NCI-H2227 treated with DMSO at 0.1 percent for 48 hours (cell line): ENCODE results near the gene UBL4B.
A peak's percentile ranks its signal among the peaks of the same experiment; 100 is the strongest.

Experiments
- DNase-seq: peaks from one replicate; lab custom pipeline; 2025; lab: John Stamatoyannopoulos, UW

The UBL4B gene

GRCh38 chr1:110085671-110086070 is 26.6 kb upstream of the UBL4B start:
- no peak for DNase-seq

GRCh38 chr1:110086961-110087360 is 25.3 kb upstream of the UBL4B start:
- DNase-seq, result no peak

GRCh38 chr1:110087812-110088738 is 24.2 kb upstream of the UBL4B start:
- peak; percentile 49 for DNase-seq

DNA sequence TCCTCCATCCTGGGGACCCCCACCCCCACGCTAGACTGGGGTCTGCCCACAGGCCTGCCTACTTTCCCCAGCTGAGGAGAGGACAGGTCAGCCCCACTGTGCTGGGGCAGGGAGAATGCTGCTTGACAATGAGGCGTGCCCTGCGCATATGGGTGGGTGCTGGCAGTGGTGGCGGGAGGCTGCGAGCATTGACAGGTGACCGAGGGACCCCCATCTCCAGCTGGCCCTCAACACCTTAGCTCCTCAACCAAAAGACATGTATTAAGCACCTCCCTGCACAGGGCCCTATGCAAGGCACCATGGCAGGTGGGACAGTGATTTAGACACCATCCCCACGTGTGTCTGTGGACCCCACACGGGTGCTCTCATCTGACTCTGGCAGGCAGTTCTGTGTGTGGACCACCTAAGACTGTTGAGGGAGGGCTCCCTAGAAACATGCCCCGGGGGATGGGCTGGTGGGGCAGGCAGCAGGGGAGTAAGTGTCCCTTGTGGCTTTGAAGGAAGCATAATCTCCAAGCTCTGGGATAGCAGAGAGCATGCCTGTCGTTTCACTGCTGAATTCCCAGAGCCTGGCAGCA is 23.4 kb upstream of the UBL4B start:
- no peak for DNase-seq

DNA sequence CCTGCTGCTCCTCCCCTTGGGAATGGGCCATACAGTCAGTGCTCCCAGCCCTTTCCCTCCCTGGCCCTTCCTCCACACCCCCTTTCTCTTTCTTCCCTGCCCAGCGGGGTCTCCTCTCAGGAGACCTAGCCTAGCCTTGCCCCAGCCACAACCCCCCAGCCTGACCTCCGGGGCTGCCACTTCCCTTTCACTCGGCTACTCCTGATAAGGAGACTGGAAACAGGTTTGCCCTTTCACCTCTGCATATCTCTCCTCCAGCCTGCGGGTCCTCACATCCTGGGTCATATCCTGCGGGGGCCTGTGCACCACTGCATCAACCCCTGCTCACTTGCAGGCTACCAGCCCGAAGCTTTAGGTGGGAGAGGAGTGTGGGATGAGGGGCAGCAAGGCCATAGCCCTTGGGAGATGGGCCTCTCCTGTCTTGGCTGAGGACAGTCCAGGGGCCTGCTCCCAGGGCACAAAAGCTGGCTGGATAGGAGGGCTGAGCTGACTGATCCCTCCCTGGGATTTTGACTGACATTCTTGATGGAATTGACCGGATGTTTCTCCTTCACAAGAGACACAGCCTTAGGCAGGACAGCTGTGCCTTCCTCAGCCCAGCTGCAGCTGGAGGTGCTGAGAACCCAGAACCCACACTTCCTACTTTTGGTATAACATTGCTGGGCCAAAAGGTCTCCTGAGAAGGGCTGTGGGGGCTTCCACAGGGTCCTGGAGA is 22.5 kb upstream of the UBL4B start:
- no peak for DNase-seq

DNA sequence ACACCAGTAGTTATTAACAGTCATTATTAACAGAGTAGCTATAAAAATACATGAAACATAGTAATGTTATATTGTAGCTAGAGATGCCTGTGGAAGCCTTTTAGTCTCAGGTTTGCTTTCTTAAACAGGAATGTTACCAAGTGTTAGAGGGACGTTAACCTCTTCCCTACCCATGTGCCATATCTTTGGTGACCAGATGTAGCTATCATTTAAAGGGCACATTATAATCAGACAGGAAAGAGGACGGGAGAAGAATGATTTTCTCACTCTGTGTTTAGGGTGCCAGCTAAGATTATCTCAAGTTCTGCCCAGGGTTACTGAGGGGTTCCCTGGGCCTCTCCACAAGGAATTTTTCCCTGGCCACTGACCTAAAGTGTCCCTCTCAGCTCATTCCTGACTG is 20.9 kb upstream of the UBL4B start:
- DNase-seq, result no peak

GRCh38 chr1:110091791-110092190 is 20.5 kb upstream of the UBL4B start:
- no peak for DNase-seq

DNA sequence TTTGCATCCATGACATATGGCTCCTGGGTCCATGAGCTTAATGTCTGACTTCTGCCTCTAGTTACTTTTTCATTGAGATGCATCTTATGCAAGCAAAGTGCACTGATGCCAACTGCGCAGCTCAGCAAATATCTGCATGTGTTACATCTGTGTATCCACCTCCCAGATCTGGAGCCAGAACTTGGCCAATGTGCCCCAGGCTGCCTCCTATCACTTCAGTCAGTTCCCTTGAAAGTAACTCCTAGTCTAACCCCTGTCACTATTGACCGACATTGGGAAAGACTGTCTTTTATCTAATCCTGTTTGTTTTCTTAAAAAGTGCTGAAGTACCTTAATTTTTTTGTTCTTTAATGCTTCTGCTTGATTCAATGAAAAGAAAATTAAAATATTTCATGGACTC is 19.3 kb upstream of the UBL4B start:
- no peak for DNase-seq

DNA sequence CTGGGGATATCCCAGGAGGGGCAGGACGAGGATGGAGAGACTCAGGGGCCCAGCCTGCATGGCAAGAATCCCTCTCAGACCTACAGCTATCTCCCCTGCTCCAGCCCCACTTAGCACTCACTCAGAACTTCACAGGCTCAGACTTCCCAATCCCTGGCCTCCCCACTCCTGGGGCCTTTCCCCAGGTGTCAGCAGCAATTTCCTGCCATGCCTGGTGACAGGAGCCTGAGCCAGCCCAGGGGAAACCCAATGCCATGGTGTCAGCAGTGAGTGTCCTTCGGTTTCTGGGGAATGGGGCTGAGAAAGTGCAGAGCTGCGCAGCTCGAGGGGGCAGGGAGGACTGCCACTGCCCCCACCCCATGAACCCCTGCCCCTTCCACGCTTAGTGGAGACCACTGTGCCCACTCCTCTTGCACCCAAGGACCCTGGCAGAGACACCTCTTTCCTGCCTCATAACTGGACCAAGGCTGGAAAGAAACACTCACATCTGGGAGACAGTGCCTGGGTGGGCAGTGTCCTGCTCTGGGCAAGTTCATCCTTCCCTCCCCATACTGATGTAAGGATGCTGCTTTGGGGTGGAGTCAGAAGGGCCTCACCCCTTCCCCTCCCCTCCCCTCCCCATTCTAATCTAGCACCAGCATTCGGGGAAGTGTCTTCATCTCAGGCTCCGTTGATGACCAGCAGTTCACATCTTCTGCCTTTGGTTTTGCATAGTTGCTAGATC is 17.1 kb upstream of the UBL4B start:
- DNase-seq, result no peak

DNA sequence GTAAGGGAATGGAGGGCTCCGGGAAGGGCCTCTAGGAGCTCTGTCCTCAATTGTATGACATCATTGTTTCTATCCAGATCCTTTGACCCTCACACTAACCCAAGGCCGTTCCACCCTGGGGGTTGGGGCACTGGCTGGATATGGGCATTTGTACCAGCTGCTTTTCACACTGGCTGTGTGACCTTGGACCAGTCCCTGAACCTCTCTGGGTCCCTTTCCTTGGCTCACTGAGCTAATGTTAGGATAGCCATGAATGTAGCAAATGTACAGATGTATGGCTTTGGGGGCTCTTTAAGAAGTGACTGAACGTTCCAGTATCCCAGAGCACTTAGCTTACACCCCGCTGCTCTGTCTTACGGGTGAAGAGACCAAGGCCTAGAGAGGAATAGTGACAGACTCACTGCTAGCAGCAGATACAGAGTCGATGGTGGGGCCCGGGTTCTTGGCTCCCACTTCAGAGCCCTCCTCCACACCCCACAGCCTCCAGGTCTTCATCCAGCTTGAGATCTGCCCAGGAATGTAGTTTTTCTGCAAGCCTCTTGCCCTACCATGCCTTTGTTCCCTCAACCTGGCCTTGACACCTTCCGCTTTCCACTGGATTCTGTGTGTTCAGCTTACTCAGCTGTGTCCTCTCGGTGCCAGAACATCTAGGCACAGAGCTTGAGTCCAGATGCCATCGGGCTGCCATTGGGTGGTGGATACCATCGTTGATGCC is 14.6 kb upstream of the UBL4B start:
- DNase-seq, result no peak

GRCh38 chr1:110098222-110099026 is 13.8 kb upstream of the UBL4B start:
- no peak for DNase-seq

DNA sequence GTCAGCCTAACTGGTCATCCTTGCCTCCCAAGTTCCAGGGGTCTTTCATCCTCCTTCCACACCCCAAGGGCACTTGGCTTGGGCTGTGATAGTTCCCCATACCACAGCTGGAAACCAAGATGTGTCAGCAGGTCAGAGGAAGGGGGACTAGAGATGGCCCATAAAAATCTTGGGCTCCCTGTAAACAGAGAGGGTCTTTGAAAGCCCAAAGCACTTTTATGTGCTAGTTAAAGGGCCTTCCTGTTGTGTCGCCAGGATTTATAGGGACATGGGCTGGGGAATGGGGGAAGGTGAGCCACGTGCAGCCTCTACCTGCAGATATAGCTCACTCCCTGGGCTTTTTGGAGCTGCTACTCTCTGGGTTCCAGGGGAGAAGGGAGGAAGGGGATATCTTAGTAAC is 11.9 kb upstream of the UBL4B start:
- DNase-seq, result no peak

DNA sequence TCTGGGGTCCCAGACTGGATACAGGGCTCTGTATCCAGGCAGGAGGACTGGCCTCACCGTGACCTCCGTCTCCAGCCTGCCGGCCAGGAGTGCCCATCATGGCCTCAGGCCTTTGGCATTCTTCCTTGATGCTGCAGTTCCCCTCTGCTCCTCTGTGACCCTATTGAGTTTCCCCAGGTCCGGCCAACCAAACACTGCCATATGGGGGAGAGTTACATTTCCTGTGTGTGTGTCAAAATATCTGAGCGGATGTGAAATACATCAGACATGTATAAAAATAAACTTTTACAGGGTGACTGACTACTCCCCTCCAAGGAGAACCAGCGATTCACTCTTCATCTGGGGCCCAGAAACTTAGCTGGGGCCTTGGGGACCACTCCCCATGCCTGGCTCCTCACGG is 10.2 kb upstream of the UBL4B start:
- no peak for DNase-seq

DNA sequence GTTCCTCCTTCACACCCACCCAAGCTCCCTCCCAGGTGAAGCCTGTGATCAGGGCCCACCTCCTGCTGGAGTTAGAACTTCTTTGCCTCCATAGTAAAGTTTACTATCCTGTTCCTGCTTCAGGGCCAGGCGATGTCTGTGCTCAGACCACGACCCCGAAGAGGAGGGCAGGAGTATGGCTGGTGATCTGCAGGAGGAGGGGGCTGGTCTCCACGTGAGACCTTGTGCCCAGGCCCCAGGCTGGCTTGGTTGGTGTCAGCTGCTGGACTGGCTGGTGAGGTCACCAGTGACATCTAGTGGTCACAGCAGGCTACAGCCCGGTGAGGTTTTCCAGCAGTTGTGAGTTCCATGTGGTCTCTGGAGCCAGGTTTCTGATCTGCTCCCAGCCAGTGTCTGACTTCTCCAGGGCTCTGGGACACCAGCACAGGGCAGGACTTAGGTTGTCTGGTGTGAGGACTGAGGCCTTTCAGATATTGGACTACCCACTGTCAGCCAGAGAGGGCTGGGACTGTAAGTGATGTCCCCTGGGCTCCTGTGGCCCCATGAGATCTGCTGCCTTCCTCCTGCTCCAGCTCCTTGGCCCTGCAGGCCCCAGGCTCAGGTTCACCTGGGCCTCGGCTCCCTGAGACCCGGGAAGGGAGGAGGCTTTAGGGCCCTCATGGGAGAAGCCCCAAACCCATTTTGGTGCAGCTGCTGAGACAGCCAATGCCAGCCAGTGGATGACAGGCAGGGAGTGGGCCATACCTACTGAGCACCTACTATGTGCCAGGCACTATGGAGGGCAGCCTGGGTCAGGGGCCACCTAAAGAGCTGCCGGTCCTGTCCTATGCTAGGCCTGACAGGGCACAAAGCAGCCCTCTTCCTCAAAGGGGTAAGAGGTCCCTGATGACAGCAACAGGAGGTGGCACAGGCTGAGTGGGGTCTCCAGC is 6.0 kb upstream of the UBL4B start:
- DNase-seq, result peak; percentile 74

DNA sequence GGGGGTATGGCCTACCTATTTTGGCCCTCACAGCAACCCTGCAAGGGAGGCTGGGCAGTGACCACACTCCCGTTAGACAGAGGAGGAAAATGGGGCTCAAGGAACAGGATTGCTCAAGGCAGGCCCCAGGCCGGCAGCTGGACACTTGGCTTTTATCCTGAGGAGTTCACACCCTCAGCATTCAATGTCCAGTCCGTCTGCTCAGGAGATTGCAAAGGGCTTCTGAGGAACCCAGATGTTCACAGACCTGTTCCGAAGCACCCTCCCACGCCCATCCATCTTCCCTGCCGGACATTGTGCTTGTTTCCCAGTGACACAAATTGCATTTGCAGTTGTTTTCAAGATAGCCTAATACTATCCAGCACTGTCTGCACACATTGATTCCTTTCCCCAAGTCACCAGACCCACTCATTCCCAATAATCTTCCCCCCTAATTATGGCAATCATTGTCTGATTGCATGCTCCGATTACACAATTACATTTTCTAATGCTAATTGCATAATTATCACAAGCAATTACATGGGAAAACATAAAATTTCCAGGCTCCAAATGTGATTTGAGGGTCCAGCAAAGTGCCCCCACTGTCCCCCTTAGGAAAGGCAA is 4.3 kb upstream of the UBL4B start:
- DNase-seq, result no peak

GRCh38 chr1:110111081-110111480 is 1.2 kb upstream of the UBL4B start:
- DNase-seq, result no peak

DNA sequence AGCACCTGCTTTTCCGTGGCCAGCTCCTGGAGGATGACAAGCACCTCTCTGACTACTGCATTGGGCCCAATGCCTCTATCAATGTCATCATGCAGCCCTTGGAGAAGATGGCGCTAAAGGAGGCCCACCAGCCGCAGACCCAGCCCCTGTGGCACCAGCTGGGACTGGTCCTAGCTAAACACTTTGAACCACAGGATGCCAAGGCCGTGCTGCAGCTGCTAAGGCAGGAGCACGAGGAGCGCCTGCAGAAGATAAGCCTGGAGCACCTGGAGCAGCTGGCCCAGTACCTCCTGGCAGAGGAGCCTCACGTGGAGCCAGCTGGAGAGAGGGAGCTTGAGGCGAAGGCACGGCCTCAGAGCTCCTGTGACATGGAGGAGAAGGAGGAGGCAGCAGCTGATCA is 413 bp downstream of the UBL4B start:
- DNase-seq, result no peak

DNA sequence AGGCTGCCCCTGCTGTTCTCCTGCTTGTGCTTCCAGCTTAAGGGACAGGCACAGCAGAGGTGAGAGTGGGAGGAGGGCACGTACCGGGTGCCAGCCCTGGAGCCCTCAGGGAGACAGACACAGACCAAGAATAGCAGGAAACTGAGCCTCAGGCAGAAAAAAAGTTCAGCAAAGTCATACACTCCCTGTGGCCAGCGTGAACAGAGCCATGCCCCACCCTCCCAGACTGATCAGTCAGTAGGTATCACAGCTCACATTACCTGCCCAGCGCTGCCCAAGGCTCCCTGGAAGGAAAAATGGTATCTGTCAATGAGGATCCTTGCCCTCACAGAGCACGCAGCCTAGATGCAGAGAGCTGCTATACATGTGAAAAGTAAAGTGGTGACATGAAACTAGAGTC is 1.3 kb downstream of the UBL4B start:
- no peak for DNase-seq

- no peak for DNase-seq
Measured at GRCh38 chr1:110114173-110114572, 1.9 kb downstream of the UBL4B start.
